Esophagus (tissue), 2 donors: ENCODE data around the gene C1orf105. TPM values are rescaled to one million over a fixed set of nuclear protein-coding genes. Genes with fewer than 3 reads are reported as not detected.
"Not testable (repeated sequence)": the region's sequence is repeated elsewhere in the genome, so short reads cannot be mapped to it uniquely, and the experiment has no call there.

ENCODE experiments used
- H3K27ac ChIP-seq, 2 donors: one replicate each; pipeline ENCODE4 v1.5.1; 2013; ENCODE audit warnings: low read depth in 2 of 2, mild to moderate bottlenecking in 2 of 2, inconsistent platforms in 1 of 2, low read length in 1 of 2, moderate library complexity in 1 of 2
- H3K27me3 ChIP-seq, 2 donors: one replicate each; pipeline ENCODE4 v1.6.1; 2013; ENCODE audit warnings: low read length in 2 of 2, control low read depth in 1 of 2, mild to moderate bottlenecking in 1 of 2; ENCODE audit not compliant: insufficient read depth in 2 of 2, control insufficient read depth in 1 of 2
- H3K36me3 ChIP-seq, 2 donors: one replicate each; pipeline ENCODE4 v1.6.1; 2013; ENCODE audit warnings: low read length in 1 of 2; ENCODE audit not compliant: control insufficient read depth in 2 of 2, insufficient read depth in 2 of 2
- H3K4me1 ChIP-seq, 2 donors: one replicate each; pipeline ENCODE4 v1.6.1; 2013; ENCODE audit warnings: low read length in 1 of 2; ENCODE audit not compliant: control insufficient read depth in 2 of 2, insufficient read depth in 2 of 2
- H3K4me3 ChIP-seq, 2 donors: one replicate each; pipeline ENCODE4 v1.5.1; 2013; ENCODE audit warnings: low read length in 2 of 2, mild to moderate bottlenecking in 2 of 2, low read depth in 1 of 2, moderate library complexity in 1 of 2
- H3K9me3 ChIP-seq, 2 donors: one replicate each; pipeline ENCODE4 v1.6.1; 2013; ENCODE audit warnings: mild to moderate bottlenecking in 2 of 2, low read depth in 1 of 2, low read length in 1 of 2, moderate library complexity in 1 of 2; ENCODE audit not compliant: control insufficient read depth in 2 of 2, insufficient read depth in 1 of 2
- WGBS, 2 donors: extraction: QIAGEN DNeasy Blood & Tissue Kit; methylation state at CpG; one replicate each; pipeline ENCODE4 v1.1.7; 2013; 5-methylcytosine and 5-hydroxymethylcytosine counted together
- polyA plus RNA-seq, 2 donors: library from polyadenylated mRNA; stranded (reverse); fragments of 200-250 nt; gene quantifications; one replicate each; pipeline ENCODE4 v1.2.3, GENCODE V29; 2013
- donor health status: healthy with polysubstance abuse.
- donor health status: Bipolar disorder and iron deficiency.

Gene C1orf105
- polyA plus RNA-seq, 2 donors: not detected

- H3K27me3 ChIP-seq: no peaks in the 10 kb centered on the region
- H3K4me1 ChIP-seq: no peaks in the 10 kb centered on the region
- H3K36me3 ChIP-seq: no peaks in the 10 kb centered on the region
- no peak overlapping the region for H3K27ac ChIP-seq
- H3K9me3 ChIP-seq: no peaks in the 10 kb centered on the region
- WGBS, 2 donors: 66 to 68% methylated on average over 5 of the region's 5 CpGs
- no peak overlapping the region for H3K4me3 ChIP-seq
These were observed 65.1 kb downstream of the C1orf105 start for GRCh38 chr1:172485626-172486025.

GRCh38 chr1:172486805-172487454 is 66.4 kb downstream of the C1orf105 start:
- Histone ChIP-seq H3K27me3 (no peaks in the 10 kb centered on the region), H3K9me3 (no peaks in the 10 kb centered on the region), H3K36me3 (no peaks in the 10 kb centered on the region), H3K4me3 (no peak overlapping the region), H3K27ac (no peak overlapping the region), H3K4me1 (no peaks in the 10 kb centered on the region)
- 77 to 81% methylated on average over 3 of the region's 3 CpGs for WGBS, 2 donors

GRCh38 chr1:172487550-172487949 is 67.1 kb downstream of the C1orf105 start:
- 67 to 73% methylated on average over 4 of the region's 4 CpGs for WGBS, 2 donors
- H3K9me3 ChIP-seq: no peaks in the 10 kb centered on the region
- H3K27ac ChIP-seq: no peak overlapping the region
- H3K4me1 ChIP-seq: no peaks in the 10 kb centered on the region
- H3K4me3 ChIP-seq: no peak overlapping the region
- no peaks in the 10 kb centered on the region for H3K27me3 ChIP-seq
- H3K36me3 ChIP-seq: no peaks in the 10 kb centered on the region

GRCh38 chr1:172488393-172488792 is 67.9 kb downstream of the C1orf105 start:
- H3K9me3 ChIP-seq: no peaks in the 10 kb centered on the region
- H3K27me3 ChIP-seq: no peaks in the 10 kb centered on the region
- H3K4me1 ChIP-seq: no peaks in the 10 kb centered on the region
- WGBS, 2 donors: 92% methylated on average over 3 of the region's 3 CpGs
- no peak overlapping the region for H3K4me3 ChIP-seq
- no peaks in the 10 kb centered on the region for H3K36me3 ChIP-seq
- no peak overlapping the region for H3K27ac ChIP-seq

DNA sequence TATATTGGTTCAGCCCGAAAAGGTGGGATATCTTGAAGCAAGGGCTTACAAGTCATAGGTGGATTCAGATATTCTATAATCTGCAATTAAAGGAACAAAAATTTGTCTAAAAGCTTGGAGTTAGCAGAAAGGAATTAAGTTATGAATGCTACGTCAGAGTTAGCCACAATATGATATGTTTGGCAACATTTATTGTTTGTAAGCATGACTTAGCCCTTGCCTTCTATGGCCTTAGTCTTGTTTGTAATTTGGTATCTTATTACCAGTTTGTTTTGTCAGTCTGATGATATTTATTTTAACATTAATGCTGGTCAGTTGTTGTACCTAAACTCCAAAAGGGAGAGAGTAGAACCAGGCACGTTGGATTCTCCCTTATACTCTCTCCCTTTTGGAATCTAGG is 69.4 kb downstream of the C1orf105 start:
- Histone ChIP-seq H3K4me1 (no peaks in the 10 kb centered on the region), H3K36me3 (no peaks in the 10 kb centered on the region), H3K9me3 (no peaks in the 10 kb centered on the region), H3K4me3 (no peak overlapping the region), H3K27ac (no peak overlapping the region), H3K27me3 (no peaks in the 10 kb centered on the region)
- WGBS, 2 donors: 77 to 87% methylated on average over 3 of the region's 3 CpGs

GRCh38 chr1:172492421-172492820 is 71.9 kb downstream of the C1orf105 start:
- peaks cover 0 to 1% of the 10 kb centered on the region in 2 donors for H3K4me1 ChIP-seq
- H3K4me3 ChIP-seq: no peak overlapping the region
- no peaks in the 10 kb centered on the region for H3K27me3 ChIP-seq
- 79 to 83% methylated on average over 1 of the region's 1 CpG for WGBS, 2 donors
- H3K9me3 ChIP-seq: no peaks in the 10 kb centered on the region
- H3K36me3 ChIP-seq: no peaks in the 10 kb centered on the region
- H3K27ac ChIP-seq: no peak overlapping the region

DNA sequence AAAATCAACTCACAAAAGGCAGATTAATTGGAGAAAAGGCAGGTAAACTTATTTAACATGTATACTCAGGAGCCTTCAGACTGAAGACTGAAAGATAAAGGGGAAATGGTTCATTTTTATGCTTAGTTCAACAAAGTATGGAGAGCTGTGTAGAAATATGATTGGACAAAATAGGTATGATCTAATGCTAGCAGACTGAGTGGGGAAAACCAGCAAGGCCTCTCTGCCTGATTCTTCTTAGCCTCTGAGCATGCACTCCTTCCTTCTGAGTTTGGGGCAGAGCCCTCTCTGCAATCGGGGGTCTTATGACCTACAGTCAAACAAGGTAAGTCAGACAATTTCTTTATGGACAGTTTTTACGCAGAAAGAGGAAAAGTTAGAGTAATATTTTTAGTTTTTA is 73.7 kb downstream of the C1orf105 start:
- Histone ChIP-seq H3K4me1 (peaks cover 0 to 1% of the 10 kb centered on the region in 2 donors), H3K27me3 (no peaks in the 10 kb centered on the region), H3K36me3 (no peaks in the 10 kb centered on the region), H3K27ac (no peak overlapping the region), H3K4me3 (no peak overlapping the region), H3K9me3 (no peaks in the 10 kb centered on the region)
- 93 to 96% methylated on average over 2 of the region's 2 CpGs for WGBS, 2 donors

DNA sequence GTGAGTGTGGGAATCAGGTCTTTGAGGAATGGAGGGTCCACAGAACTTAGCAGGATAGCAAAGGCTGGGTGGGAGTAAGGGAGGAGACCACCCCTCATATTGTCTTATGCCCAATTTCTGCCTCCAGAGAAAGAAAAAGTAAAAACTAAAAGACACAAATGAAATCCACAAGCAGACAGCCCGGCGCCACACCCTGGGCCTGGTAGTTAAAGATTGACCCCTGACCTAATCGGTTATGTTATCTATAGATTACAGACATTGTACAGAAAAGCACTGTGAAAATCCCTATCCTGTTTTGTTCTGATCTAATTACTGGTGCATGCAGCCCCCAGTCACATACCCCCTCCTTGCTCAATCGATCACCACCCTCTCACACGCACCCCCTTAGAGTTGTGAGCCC is 75.6 kb downstream of the C1orf105 start:
- not testable (repeated sequence) for H3K4me1 ChIP-seq, H3K9me3 ChIP-seq, H3K4me3 ChIP-seq, H3K27me3 ChIP-seq, H3K27ac ChIP-seq, H3K36me3 ChIP-seq
- WGBS, 2 donors: 80 to 92% methylated on average over 5 of the region's 5 CpGs

DNA sequence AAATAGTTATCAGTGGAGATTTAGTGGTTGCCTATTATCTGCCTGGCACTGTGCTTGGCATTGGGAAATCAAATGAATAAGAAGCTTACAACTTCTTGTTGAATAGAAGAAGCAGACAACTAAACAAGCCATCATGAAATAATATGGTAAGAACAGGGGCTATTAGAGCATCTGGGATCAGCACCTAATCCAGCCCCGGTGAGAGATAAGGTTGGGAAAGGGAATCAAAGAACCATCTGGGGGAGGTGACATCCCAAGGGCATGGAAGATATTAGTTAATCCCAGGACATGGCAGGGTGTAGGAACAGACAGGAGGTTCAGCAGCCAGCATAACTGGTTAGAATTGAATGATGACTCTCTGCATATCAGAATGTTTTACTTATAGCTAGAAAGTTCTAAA is 76.2 kb downstream of the C1orf105 start:
- H3K27me3 ChIP-seq: no peaks in the 10 kb centered on the region
- peaks cover 1 to 3% of the 10 kb centered on the region in 2 donors for H3K4me1 ChIP-seq
- 19 to 29% methylated on average over 1 of the region's 1 CpG for WGBS, 2 donors
- no peaks in the 10 kb centered on the region for H3K36me3 ChIP-seq
- no peak overlapping the region for H3K27ac ChIP-seq
- H3K9me3 ChIP-seq: no peaks in the 10 kb centered on the region
- H3K4me3 ChIP-seq: no peak overlapping the region

DNA sequence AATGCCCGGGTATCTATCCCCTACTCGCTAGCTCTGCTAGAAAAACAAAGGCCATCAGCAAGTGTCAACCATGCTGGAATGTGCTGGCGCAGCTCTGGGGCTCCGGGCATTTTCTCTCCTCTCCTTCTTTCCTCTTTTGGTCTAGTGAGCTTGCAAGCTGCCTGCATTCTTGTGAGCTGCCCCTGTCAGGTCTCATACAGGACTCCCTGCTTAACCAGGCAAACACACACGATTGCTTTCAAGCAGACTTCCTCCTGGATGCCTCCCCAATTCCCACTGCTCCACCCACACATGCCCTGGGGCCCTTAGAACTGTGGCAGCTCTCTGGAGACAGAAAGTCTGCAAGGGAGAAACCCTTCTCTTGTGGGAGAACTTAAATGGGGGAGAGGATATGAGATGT is 76.7 kb downstream of the C1orf105 start:
- Histone ChIP-seq H3K27ac (peak overlapping the region; percentile 47 to 57), H3K36me3 (no peaks in the 10 kb centered on the region), H3K27me3 (no peaks in the 10 kb centered on the region), H3K9me3 (no peaks in the 10 kb centered on the region), H3K4me3 (no peak overlapping the region), H3K4me1 (peaks cover 1 to 3% of the 10 kb centered on the region in 2 donors)
- 26 to 35% methylated on average over 5 of the region's 5 CpGs for WGBS, 2 donors
